HG03064 (cell line): ENCODE measurements around the gene ITPR2.
"Not testable (repeated sequence)": the region's sequence is repeated elsewhere in the genome, so short reads cannot be mapped to it uniquely, and the experiment has no call there.

Source experiments
- ATAC-seq: cut with Tn5 transposase; IDR thresholded peaks from one replicate; pipeline ENCODE4 v1.9.1; 2021; ENCODE audit warnings: low read depth; ENCODE audit not compliant: unreplicated experiment

ITPR2 gene

GRCh38 chr12:26832822-26833742 is at the start of gene ITPR2:
Gene ITPR2, minus strand, starts transcription at chr12:26833194. Its CDS starts 413 bp downstream, at chr12:26832781.
- ATAC-seq, result peak; percentile 65

- no peak for ATAC-seq
These were observed 47.6 kb upstream of the ITPR2 start for GRCh38 chr12:26880625-26881024.

DNA sequence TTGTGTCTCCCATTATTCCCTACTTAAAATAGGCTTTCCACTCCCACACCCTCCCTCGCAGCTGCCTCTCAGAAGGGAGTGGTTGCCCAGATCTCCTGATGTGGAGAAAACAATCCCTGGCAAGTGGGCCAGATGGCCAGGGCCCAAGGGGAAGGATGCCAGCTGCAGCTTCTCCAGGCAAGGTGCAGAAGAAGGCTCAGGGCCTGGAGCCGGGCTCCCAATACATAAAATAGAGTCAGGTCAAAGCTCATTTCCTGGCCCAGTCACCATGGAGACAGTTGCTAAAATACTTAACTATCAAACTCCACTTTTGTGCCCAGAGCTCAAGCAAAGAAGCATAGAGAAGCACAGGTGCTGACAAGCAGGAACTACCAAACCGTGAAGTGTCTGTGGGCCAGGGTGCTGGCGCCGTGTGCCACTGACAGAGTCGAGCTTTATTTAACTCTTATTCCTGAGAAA is 45.7 kb upstream of the ITPR2 start:
- ATAC-seq, result peak; percentile 62

DNA sequence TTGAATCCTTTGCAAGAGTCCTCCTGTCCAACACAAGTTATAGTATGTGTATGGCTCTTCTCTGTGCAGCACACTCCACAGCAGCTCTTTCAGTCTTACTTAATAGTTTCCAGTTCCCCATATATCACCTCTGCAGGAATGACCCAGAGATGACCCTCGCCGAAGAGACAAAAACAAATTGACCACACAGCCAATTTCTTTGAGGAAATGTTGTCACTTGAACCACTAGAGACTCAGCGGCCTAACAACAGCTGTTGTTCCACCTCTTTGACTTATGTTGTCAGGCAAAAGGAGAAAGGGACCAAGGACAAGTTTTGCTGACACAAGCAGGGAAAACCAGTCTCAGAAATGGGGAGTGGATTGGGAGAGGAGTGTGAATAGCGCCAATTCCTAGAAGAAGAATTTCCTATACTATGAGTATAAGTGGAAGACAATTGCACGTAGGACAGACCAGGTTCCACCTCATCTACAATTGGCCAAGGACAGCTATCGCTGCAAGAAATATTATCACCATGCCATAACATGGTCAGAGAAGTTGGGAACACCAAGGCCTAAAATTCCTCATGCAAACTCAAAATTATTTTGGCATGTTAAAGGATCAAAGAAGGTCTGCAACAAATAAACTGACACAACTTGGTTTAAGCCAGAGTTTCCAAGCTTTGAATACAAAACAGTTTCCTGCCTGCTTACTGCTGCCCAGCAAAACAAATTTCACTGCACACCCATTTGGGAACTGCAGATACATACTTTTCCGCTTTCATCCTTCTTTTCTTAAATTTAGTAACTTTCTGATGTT is 41.7 kb upstream of the ITPR2 start:
- ATAC-seq, result no peak

- no peak for ATAC-seq
These were observed 39.6 kb upstream of the ITPR2 start for GRCh38 chr12:26872625-26873024.

DNA sequence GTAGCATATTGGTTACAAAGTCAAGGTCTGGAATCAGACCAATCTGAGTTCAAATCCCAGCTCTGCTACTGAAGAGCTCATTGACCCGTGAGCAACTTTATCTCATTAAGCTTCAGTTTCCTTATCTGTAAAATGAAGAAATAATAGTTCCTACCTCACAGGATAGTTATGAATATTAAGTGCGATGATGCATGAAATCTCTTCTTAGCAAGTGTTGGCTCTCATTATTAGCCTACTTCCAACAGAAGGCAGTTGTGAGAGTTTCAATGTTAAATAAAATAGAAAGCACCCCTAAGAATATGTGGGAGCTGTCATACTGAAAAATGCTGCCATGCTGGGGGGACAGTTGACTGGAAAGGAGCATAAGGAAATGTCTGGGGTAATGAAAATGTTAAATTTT is 39.0 kb upstream of the ITPR2 start:
- no peak for ATAC-seq

DNA sequence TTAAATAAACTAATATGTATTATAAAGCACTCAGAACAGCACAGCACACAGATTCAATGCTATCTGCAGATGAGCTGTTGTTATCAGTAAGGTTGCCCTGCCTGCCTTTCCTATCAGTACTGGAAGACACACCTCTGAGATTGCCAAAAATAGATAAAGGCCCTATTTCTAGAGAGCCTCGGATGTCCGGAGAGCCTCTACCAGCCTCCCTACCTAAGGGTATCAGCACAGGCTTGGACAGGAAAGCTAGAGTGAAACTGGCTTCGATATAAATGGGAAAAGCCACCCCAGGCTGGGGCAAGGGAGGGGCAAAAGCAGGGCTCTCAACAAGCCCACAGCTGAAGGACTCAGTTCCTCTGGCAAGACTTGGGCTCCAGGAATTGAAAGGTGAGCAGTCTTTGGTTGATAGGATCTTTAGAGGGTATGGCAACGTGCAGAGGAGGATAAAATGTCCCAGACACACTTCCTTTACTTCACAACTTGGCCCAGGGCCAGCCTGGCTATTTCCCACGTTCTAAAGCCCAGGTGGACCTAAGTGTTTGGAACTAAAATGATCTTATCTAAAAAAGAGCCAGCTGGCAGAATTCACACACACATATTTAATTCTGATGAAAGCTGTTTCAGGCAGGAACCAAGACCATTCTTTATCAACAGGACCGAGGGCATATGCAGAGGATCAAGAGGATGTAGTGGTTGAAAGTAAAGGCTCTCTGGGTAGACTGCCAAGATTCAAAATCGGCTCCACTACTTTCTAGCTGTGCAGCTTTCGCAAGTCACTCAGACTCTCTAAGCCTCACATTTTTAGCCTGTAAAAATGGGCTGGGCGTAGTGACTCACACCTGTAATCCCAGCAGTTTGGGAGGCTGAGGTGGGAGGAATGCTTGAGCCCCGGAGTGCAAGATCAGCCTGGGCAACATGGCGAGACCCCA is 37.8 kb upstream of the ITPR2 start:
- ATAC-seq, result no peak

DNA sequence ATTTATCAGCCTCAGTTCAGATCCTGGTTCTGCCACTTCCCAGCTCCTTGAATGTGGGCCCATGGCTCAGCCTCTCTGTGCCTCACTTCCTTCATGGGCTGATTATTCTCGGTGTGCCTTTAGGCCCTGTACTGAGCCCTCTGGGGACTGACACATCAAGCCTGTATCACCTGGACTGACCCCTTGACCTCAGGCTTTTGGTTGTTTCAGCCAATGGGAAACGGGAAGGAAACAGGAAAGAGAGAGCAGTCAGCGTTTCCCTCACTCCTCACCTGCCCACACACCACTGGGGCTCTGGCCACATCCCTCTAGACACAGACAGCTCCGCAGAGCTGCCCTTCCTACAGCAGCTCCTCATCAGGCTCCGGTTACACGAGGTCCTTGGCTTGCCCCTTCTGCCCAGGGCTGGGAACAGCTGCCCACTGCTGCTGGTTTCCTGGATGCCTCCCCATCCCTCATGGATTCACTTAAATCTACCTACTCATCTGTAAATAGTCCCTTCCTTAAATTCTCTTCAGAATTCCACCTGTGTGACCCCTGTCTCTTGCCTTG is 37.0 kb upstream of the ITPR2 start:
- no peak for ATAC-seq

- no peak for ATAC-seq
These were observed 36.1 kb upstream of the ITPR2 start for GRCh38 chr12:26869104-26869494.

DNA sequence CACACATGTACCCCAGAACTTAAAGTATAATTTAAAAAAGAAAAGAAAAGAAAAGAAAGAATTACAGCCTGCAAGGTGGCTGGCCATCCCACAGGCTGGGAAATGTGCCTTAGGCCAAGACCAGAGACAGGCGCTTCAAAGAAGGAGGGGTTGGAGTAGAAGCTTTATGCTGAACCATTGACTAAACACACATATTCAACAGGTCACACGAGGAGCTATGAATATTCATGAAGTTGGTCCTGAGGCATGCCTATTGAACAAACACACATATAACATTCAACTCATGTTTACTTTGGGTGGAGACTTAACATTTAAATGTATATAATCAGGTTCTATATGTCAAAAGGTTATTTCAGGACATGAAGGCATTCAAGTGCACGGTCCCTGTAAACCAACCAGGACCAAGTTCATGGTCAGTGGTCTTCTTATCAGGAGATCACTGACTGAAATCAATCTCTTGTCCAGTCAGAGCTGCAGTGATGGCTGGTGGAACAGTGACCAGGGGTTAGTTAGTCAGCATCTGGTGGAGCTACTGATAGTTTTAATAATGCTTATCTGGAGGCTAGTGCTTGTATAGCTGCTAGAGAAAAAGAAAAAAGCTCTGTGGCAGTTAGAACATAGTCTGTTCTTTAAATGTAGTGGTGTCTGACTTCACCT is 35.6 kb upstream of the ITPR2 start:
- no peak for ATAC-seq

DNA sequence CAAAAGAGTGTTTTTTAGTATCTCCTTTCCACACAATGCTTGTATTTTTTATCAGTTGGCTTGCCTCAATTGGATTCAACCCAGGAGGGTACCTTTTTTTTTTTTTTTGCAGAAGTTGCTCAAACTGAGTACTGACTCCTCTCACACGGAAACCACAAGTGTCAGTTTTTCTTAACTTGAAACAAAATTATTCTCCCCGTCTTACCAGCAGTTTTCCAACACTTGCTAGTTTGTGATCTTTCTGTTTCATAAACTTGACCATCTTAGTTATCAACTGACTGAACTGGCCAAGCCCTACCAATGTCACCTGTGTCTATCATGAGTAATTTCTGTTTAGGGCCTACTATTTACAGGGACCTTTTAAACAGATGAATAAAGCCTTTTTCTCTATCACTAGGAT is 34.1 kb upstream of the ITPR2 start:
- peak; percentile 61 for ATAC-seq

- ATAC-seq, result no peak
These were observed 30.5 kb upstream of the ITPR2 start for GRCh38 chr12:26863515-26863914.

GRCh38 chr12:26862787-26863186 is 29.8 kb upstream of the ITPR2 start:
- not testable (repeated sequence) for ATAC-seq

DNA sequence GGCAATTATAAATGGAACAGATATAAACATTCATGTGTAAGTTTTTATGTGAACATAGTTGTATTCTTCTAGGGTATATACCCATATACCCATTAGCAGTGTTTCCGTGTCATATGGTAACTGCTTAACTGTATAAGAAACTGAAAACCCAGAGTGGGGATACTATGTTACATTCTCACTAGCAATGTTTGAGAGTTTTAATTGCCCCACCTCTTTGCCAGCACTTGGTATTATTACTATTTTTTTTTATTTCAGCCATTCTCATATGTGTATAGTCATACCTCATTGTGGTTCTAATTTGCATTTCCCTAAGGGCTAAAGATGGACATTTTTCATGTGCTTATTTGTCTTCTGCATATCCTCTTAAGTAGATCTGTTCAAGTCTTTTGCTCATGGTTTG is 28.7 kb upstream of the ITPR2 start:
- no peak for ATAC-seq

DNA sequence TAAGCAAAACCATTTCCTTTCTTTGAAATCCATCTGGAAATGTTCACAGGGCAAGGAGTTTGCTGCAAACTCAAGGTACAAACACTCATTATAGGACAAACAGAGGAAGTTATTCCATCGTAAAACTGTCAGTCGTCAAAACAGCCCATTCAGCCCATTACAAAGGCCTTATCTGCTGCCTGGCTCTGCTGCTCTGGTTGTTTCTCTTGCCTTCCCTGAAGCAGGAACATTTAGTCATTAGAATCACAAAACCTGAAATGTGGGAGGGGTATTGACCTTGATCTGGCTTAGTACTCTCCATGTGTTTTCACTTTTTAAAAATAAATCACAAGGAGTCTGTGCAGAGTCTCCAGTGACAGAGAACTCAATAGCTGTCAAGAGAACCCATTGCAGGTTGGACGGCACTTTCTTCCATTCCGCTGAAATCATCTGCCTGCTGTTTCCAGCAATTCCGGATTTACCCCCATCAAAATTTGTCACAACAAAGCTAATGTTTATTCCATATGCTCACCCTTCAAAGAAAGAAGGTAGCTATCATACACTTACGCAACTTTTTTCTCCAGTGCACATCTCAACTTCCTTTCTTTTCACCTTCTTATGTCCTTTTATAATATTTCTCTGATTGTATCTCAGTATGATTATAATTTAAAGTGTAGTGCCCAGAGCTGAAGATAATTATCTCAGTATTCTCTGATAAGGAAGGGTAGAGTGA is 24.6 kb upstream of the ITPR2 start:
- ATAC-seq, result no peak

DNA sequence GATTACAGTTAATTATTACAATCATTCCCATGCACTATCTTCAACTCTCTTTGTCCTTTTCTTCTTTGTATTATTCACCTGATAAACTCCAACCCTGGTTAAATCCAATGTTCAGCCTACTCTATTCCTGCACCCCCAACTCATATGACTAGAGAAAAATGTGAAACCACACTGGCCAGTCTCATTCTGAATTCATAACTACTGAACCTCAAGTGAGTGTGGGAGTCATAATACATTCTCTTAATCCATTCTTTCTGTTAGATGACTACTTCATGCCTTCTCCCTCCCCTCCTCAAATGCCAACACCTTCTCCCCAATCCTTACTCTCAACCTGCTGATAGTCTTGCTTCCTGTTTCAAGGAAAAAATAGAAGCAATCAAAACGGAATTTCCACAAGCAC is 22.3 kb upstream of the ITPR2 start:
- ATAC-seq, result no peak

DNA sequence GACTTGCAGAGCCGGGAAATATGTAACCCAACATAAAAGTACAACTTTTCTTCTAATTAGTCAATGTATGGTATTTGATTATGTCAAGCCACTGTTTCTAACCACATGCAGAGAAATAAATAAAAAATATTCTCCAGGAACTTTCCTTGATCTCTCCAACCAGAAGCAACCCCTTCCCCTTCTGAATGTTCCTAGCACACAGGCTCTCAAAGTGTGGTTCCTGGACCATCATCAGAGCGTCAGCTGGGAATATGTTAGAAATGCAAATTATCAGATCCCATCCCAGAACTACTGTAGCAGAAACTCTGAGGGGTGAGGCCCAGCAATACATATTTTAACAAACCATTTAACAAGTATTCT is 21.0 kb upstream of the ITPR2 start:
- no peak for ATAC-seq

GRCh38 chr12:26853303-26854030 is 20.5 kb upstream of the ITPR2 start:
- no peak for ATAC-seq
